PC-3 (cell line): Measurements from ENCODE around the gene SP1. TPM values are rescaled to one million over a fixed set of nuclear protein-coding genes. Genes with fewer than 3 reads are reported as not detected.
"Not testable (repeated sequence)": the region's sequence is repeated elsewhere in the genome, so short reads cannot be mapped to it uniquely, and the experiment has no call there.

Experiments
- ATAC-seq: fragments of 200-7000 bp; cut with Tn5 transposase; 2 replicates; pipeline ENCODE4 v1.9.1; 2020; ENCODE audit warnings: mild to moderate bottlenecking, moderate library complexity
- BruUV-seq: library from RNA; stranded (reverse); fragments of 400-500 nt; replicated peaks from 2 replicates; lab custom pipeline; 2021; lab: Mats Ljungman, UMichigan
- CTCF ChIA-PET: fragments of 300-600 bp; sonication (Branson Sonifier 250); formaldehyde crosslinking; loops from one replicate; lab custom pipeline; 2022; ENCODE audit warnings: antibody characterized with exemption; lab: Charles Lee
- POLR2A ChIA-PET: fragments of 300-600 bp; sonication (Branson Sonifier 250); formaldehyde crosslinking; loops from one replicate; lab custom pipeline; 2022; ENCODE audit warnings: antibody characterized with exemption; ENCODE audit not compliant: unreplicated experiment; lab: Charles Lee
- DNase-seq: peaks from one replicate; pipeline ENCODE4 v3.0.0-alpha.2; 2015
- H2AFZ ChIP-seq: fragments of 300-600 bp; sonication (generic); 2 replicates; pipeline ENCODE4 v1.6.0; 2016; ENCODE audit warnings: antibody characterized with exemption, low read length
- H3F3A ChIP-seq: fragments of 300-600 bp; sonication (generic); one replicate; pipeline ENCODE4 v1.6.0; 2017; ENCODE audit warnings: antibody characterized with exemption, low read length, control low read depth, mild to moderate bottlenecking; ENCODE audit not compliant: unreplicated experiment
- H3K27ac ChIP-seq: fragments of 300-600 bp; sonication (generic); 2 replicates; pipeline ENCODE4 v1.5.1; 2016; ENCODE audit warnings: mild to moderate bottlenecking, low read length
- H3K27me3 ChIP-seq: fragments of 300-600 bp; sonication (generic); 2 replicates; pipeline ENCODE4 v1.6.1; 2016; ENCODE audit warnings: low read length, mixed read lengths
- H3K36me3 ChIP-seq: fragments of 300-600 bp; sonication (generic); 2 replicates; pipeline ENCODE4 v1.6.1; 2016; ENCODE audit warnings: low read depth, mixed run types, low read length, mixed read lengths
- H3K4me1 ChIP-seq: fragments of 300-600 bp; sonication (generic); 2 replicates; pipeline ENCODE4 v1.5.1; 2016; ENCODE audit warnings: low read length; ENCODE audit not compliant: insufficient read depth
- H3K4me2 ChIP-seq: fragments of 300-600 bp; sonication (generic); 2 replicates; pipeline ENCODE4 v1.6.0; 2016; ENCODE audit warnings: low read length
- H3K4me3 ChIP-seq: fragments of 300-600 bp; sonication (generic); 2 replicates; pipeline ENCODE4 v1.5.1; 2016; ENCODE audit warnings: mild to moderate bottlenecking, low read length, mixed read lengths
- H3K79me2 ChIP-seq: fragments of 300-600 bp; sonication (generic); 2 replicates; pipeline ENCODE4 v1.6.1; 2017; ENCODE audit warnings: low read length, mixed read lengths
- H3K9ac ChIP-seq: fragments of 300-600 bp; sonication (generic); 2 replicates; pipeline ENCODE4 v1.6.0; 2016; ENCODE audit warnings: mild to moderate bottlenecking, low read length
- H3K9me2 ChIP-seq: fragments of 300-600 bp; sonication (generic); replicated peaks from 2 replicates; pipeline ENCODE4 v1.6.1; 2016; ENCODE audit warnings: mixed run types, low read length, mixed read lengths
- H3K9me3 ChIP-seq: fragments of 300-600 bp; sonication (generic); 2 replicates; pipeline ENCODE4 v1.6.1; 2016; ENCODE audit warnings: low read length, mixed read lengths
- H4K20me1 ChIP-seq: fragments of 300-600 bp; sonication (generic); 2 replicates; pipeline ENCODE4 v1.6.1; 2016; ENCODE audit warnings: low read length, mixed read lengths
- CTCF ChIP-seq: fragments of 300-600 bp; sonication (generic); conservative IDR thresholded peaks from 2 replicates; pipeline ENCODE4 v1.5.1; 2017; ENCODE audit warnings: antibody characterized with exemption, low read depth, mild to moderate bottlenecking, low read length
- EZH2 ChIP-seq: fragments of 300-600 bp; sonication (generic); IDR thresholded peaks from one replicate; pipeline ENCODE4 v1.6.1; 2017; ENCODE audit warnings: antibody characterized with exemption, mild to moderate bottlenecking, low read length; ENCODE audit not compliant: unreplicated experiment
- EZH2phosphoT487 ChIP-seq: fragments of 300-600 bp; sonication (generic); IDR thresholded peaks from 2 replicates; pipeline ENCODE4 v1.6.1; 2018; ENCODE audit warnings: mild to moderate bottlenecking, antibody characterized with exemption, low read length, borderline replicate concordance
- intact Hi-C: fragments of 100-400 bp; cut with micrococcal nuclease; formaldehyde crosslinking; loops from 2 replicates; pipeline ENCODE4 v1.9.0; 2023
- total RNA-seq: library from RNA; depleted of rRNA; stranded (reverse); fragments of >200 nt; gene quantifications from 2 replicates; pipeline ENCODE4 v1.2.3, GENCODE V29; 2014

The SP1 gene
- total RNA-seq, 1 experiment from 2014 or later, result 49.7 TPM

DNA sequence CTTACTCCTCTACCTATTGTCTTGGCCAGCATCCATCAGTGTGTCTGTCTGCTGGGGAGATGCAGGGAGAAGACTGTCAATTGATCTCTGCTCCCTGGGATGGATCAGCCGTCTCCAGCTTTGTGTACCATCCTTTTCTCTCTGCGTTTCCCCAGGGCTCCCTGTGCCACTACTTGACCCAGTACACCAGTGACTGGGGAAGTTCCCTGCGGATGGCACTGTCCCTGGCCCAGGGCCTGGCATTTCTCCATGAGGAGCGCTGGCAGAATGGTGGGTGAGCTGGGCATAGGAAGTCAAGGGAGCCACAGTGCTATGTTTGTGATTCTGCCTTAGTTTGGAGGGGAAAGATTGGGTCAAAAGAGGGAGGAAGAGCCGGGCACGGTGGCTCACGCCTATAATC, 48.8 kb downstream of the SP1 start:
- no TSS peak for BruUV-seq
- intact Hi-C loops, result loop anchor here (1.0 kb wide), 1 partner anchor 24 kb away; the partner anchor contains the start of gene PCBP2
- POLR2A ChIA-PET, result interaction anchor here (0.9 to 1.4 kb wide), 2 partner anchors 12 to 76 kb away, joined by 3 to 6 read pairs; no protein-coding TSS in a partner anchor

DNA sequence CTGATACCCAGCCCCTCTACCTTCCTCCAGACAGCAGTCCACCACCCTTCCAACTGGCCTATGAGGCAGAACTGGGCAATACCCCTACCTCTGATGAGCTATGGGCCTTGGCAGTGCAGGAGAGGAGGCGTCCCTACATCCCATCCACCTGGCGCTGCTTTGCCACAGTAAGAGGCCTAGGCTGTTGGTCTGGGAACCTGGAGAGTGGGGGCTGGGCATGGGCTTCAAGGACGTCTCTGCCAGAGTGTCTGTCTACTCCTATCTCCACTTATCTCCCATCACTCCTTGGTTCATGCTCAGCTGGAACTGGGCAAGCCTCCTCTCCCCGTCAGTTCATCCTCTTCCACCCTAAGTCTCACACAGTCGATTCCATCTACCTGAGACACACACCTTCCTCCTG, 50.1 kb downstream of the SP1 start:
- ChIA-PET POLR2A (no interaction called here), CTCF (no interaction called here)
- intact Hi-C loops, result no loop called here
- Histone ChIP-seq H3K9me2 (no peaks in the 10 kb centered on the region), H3K4me3 (no peak overlapping the region), H3K27ac (no peak overlapping the region), H3K4me1 (peaks cover 44% of the 10 kb centered on the region), H2AFZ (no peak overlapping the region), H3K9me3 (no peaks in the 10 kb centered on the region), H3F3A (peaks cover 14% of the 10 kb centered on the region), H3K79me2 (no peaks in the 10 kb centered on the region), H3K36me3 (no peaks in the 10 kb centered on the region), H3K4me2 (no peak overlapping the region), H3K9ac (no peak overlapping the region), H4K20me1 (no peaks in the 10 kb centered on the region), H3K27me3 (no peaks in the 10 kb centered on the region)
- DNase-seq, result no peak
- no peak for TF ChIP-seq CTCF
- no peak for TF ChIP-seq EZH2phosphoT487
- no peak for TF ChIP-seq EZH2
- no TSS peak for BruUV-seq
- no peak for ATAC-seq

More for the DNA sequence above, 48.8 kb downstream of the SP1 start:
- H3K79me2 ChIP-seq, result no peaks in the 10 kb centered on the region
- no peaks in the 10 kb centered on the region for H3K27me3 ChIP-seq
- peaks cover 44% of the 10 kb centered on the region for H3K4me1 ChIP-seq
- CTCF ChIA-PET, result interaction anchor here (0.5 to 1.6 kb wide), 4 partner anchors 10 to 108 kb away, joined by 3 to 7 read pairs (median 4); partner anchors contain the start of gene AAAS
- peak overlapping the region; percentile 62 for H3K4me2 ChIP-seq
- no peaks in the 10 kb centered on the region for H3K9me2 ChIP-seq
- H3K36me3 ChIP-seq, result no peaks in the 10 kb centered on the region
- TF ChIP-seq CTCF (no peak), EZH2phosphoT487 (no peak), EZH2 (no peak)
- ATAC-seq, result peak; percentile 2; the same call in 1 of the 2 replicates
- H3K27ac ChIP-seq, result peak overlapping the region; percentile 90
- no peaks in the 10 kb centered on the region for H4K20me1 ChIP-seq
- H3K4me3 ChIP-seq, result no peak overlapping the region
- H3F3A ChIP-seq, result peaks cover 14% of the 10 kb centered on the region
- H3K9me3 ChIP-seq, result no peaks in the 10 kb centered on the region
- no peak for DNase-seq
- H2AFZ ChIP-seq, result no peak overlapping the region
- H3K9ac ChIP-seq, result no peak overlapping the region

GRCh38 chr12:53431187-53431586, 51.2 kb downstream of the SP1 start:
- Histone ChIP-seq H3K9ac (no peak overlapping the region), H3K4me2 (peak overlapping the region; percentile 5; the same call in 1 of the 2 replicates), H4K20me1 (no peaks in the 10 kb centered on the region), H3K27me3 (no peaks in the 10 kb centered on the region), H3K79me2 (no peaks in the 10 kb centered on the region), H3F3A (peaks cover 14% of the 10 kb centered on the region), H3K4me3 (no peak overlapping the region), H3K9me3 (no peaks in the 10 kb centered on the region), H2AFZ (no peak overlapping the region), H3K27ac (no peak overlapping the region; the same call in 1 of the 2 replicates), H3K9me2 (no peaks in the 10 kb centered on the region), H3K36me3 (no peaks in the 10 kb centered on the region), H3K4me1 (peaks cover 44% of the 10 kb centered on the region)
- TF ChIP-seq EZH2, result no peak
- TF ChIP-seq EZH2phosphoT487, result no peak
- TF ChIP-seq CTCF, result no peak
- intact Hi-C loops, result no loop called here
- peak; percentile 39 for ATAC-seq
- DNase-seq, result peak; percentile 81
- CTCF ChIA-PET, result interaction anchor here (0.7 kb wide), 1 partner anchor 70 kb away, joined by 3 read pairs; the partner anchor contains the start of gene TARBP2
- POLR2A ChIA-PET, result no interaction called here
- BruUV-seq, result no TSS peak

DNA sequence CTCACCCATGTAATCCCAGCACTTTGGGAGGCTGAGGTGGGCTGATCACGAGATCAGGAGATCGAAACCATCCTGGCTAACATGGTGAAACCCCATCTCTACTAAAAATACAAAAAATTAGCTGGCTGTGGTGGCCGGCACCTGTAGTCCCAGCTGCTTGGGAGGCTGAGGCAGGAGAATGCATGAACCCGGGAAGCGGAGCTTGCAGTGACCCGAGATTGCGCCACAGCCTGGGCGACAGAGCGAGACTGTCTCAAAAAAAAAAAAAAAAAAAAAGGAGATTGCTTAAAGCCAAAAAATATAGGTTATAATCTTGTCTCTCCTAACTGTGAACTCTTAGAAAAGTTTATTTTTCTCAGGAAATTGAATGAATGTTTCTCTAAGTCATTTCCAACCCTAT, 55.4 kb downstream of the SP1 start:
- H3F3A ChIP-seq, H3K27ac ChIP-seq, POLR2A ChIA-PET, CTCF ChIA-PET, H3K9me3 ChIP-seq, H3K4me3 ChIP-seq, H3K4me2 ChIP-seq, BruUV-seq, H2AFZ ChIP-seq, H3K9me2 ChIP-seq, ATAC-seq, intact Hi-C loops, H4K20me1 ChIP-seq, H3K9ac ChIP-seq, H3K79me2 ChIP-seq, DNase-seq, H3K27me3 ChIP-seq, H3K36me3 ChIP-seq: not testable (repeated sequence)
- H3K4me1 ChIP-seq, result peaks cover 15% of the 10 kb centered on the region
